Pancreas (tissue), 10 donors: ENCODE results near the gene MIER2. TPM values are rescaled to one million over a fixed set of nuclear protein-coding genes. Genes with fewer than 3 reads are reported as not detected.

Source experiments
- ATAC-seq, 4 donors: fragments of 200-7000 bp; cut with Tn5 transposase; one replicate each; pipeline versions ENCODE4 v1.8.0 to v1.9.1; 2020; ENCODE audit warnings: mild to moderate bottlenecking in 4 of 4, moderate library complexity in 4 of 4
- DNase-seq, 6 donors: peaks; one replicate each; pipeline ENCODE4 v3.0.0-alpha.2; 2020
- FAIRE-seq: peaks from 2 replicates; lab custom pipeline; 2012; peaks lifted over from hg19 to GRCh38; lab: Jason Lieb, UNC
- H3K27ac ChIP-seq, 4 donors: fragments of 200-600 bp; sonication (generic); 1 replicate in 3 of 4; 2 replicates in 1 of 4; pipeline versions ENCODE4 v1.5.0 to v1.8.0; 2020
- H3K27me3 ChIP-seq, 4 donors: fragments of 200-600 bp; one replicate each; pipeline ENCODE4 v1.8.0; 2021
- H3K36me3 ChIP-seq, 3 donors: fragments of 200-600 bp; sonication (generic) in 1 of 3; one replicate each; pipeline versions ENCODE4 v1.5.0 to v1.8.0; 2020 to 2021
- H3K4me1 ChIP-seq, 3 donors: fragments of 200-600 bp; one replicate each; pipeline ENCODE4 v1.8.0; 2021
- H3K4me3 ChIP-seq, 4 donors: fragments of 200-600 bp; sonication (generic) in 2 of 4; one replicate each; pipeline versions ENCODE4 v1.5.0 to v1.8.0; 2020 to 2021
- H3K9me3 ChIP-seq, 4 donors: fragments of 200-600 bp; one replicate each; pipeline ENCODE4 v1.8.0; 2021
- WGBS, 2 donors: extraction: QIAGEN DNeasy Blood & Tissue Kit; methylation state at CpG; one replicate each; pipeline ENCODE4 v1.1.7; 2013; 5-methylcytosine and 5-hydroxymethylcytosine counted together
- intact Hi-C, 3 donors: fragments of 100-400 bp; cut with DNase I; formaldehyde crosslinking; loops; one replicate each; pipeline versions ENCODE4 v1.11.1 to v1.14.2; 2022
- polyA plus RNA-seq, 2 donors: library from polyadenylated mRNA; stranded (reverse); fragments of 200-250 nt; gene quantifications; one replicate each; pipeline ENCODE4 v1.2.3, GENCODE V29; 2013
- total RNA-seq, 6 donors: library from RNA; stranded (reverse); fragmentation: NEBNext Ultra II Directional in 4 of 6; extraction: Animal tissue kit (Norgen Biotek cat#: 25700) in 4 of 6; gene quantifications; one replicate each; pipeline versions ENCODE4 v1.2.1 to v1.2.4, GENCODE V29; 2021 to 2023
- TF ChIP-seq, protein P1 (sequence below), 4 donors: fragments of 200-600 bp; sonication (generic) in 3 of 4; IDR thresholded peaks; one replicate each; pipeline versions ENCODE4 v1.5.0 to v1.8.0; 2021; ENCODE audit warnings: antibody characterized with exemption in 4 of 4
- donor health status: healthy with polysubstance abuse.
- donor health status: DM: no; HTN: no; CAD: no; lungs with moderate emphysema.
- donor health status: DM: no; HTN: no; CAD: no.
- donor health status: control.
- donor health status: control.
- donor health status: Bipolar disorder and iron deficiency.
- donor health status: DM: yes; HTN: yes; CAD: no.
- donor health status: DM: no; HTN: no; CAD: no.
- donor health status: DM: no; HTN: no; CAD: no.
- donor health status: DM: yes; HTN: yes; CAD: no.

The MIER2 gene
- total and polyA plus RNA-seq, 8 donors, result 6.9 to 20.1 (median 9.9) TPM

DNA sequence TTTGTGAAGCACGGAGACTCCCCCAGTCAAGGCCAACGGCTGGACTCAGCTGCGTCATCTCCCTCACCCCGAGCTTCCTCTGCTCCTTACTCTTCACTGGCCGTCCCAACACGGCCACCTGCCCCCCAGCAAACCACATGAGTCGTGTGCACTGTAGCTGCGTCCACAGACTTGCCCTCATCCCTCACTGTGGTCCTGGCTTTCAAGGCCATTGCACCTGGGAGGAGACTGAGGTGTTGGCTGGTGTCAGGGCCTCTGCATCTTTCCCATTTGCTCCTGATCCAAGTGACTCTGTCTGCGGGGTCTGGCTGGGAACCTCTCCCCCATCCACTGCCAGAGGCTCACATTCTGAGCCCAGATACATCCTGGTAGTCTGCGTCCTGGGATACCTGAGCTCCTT is 64.9 kb downstream of the MIER2 start:
- Histone ChIP-seq H3K4me1 (no peaks in the 10 kb centered on the region), H3K9me3 (no peaks in the 10 kb centered on the region), H3K36me3 (no peaks in the 10 kb centered on the region), H3K4me3 (no peak overlapping the region), H3K27ac (no peak overlapping the region), H3K27me3 (no peaks in the 10 kb centered on the region)
- WGBS, 2 donors, result 50 to 78% methylated on average over 10 of the region's 10 CpGs
- no peak for ATAC-seq
- no peak for FAIRE-seq
- TF ChIP-seq, protein P1, sequence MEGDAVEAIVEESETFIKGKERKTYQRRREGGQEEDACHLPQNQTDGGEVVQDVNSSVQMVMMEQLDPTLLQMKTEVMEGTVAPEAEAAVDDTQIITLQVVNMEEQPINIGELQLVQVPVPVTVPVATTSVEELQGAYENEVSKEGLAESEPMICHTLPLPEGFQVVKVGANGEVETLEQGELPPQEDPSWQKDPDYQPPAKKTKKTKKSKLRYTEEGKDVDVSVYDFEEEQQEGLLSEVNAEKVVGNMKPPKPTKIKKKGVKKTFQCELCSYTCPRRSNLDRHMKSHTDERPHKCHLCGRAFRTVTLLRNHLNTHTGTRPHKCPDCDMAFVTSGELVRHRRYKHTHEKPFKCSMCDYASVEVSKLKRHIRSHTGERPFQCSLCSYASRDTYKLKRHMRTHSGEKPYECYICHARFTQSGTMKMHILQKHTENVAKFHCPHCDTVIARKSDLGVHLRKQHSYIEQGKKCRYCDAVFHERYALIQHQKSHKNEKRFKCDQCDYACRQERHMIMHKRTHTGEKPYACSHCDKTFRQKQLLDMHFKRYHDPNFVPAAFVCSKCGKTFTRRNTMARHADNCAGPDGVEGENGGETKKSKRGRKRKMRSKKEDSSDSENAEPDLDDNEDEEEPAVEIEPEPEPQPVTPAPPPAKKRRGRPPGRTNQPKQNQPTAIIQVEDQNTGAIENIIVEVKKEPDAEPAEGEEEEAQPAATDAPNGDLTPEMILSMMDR (IDR thresholded peaks at IDR 0.05), result no peak
- DNase-seq, result no peak
- intact Hi-C loops, result no loop called here

DNA sequence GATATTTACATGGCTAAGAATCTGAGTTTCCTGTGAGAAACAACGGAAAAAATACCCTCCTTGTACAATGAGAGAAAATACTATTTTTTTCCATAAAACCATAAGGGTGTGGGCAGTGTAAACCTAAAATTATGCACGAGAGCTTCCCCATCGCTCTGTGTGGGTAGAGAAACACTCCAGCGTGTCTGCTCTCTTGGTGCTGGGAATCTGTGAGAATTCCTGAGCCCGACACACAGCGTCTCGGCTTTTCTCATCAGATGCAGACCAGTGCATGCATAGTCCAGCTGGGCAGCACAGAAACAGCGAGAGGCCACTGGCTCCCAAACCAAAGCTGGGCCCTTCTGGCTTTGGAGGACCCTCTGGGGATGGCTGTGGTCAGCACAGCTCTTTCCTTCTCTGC is 65.4 kb downstream of the MIER2 start:
- TF ChIP-seq, protein P1 (IDR thresholded peaks at IDR 0.05), result no peak
- ATAC-seq, result no peak
- Histone ChIP-seq H3K27ac (no peak overlapping the region), H3K4me1 (no peaks in the 10 kb centered on the region), H3K36me3 (no peaks in the 10 kb centered on the region), H3K9me3 (no peaks in the 10 kb centered on the region), H3K4me3 (no peak overlapping the region), H3K27me3 (no peaks in the 10 kb centered on the region)
- WGBS, 2 donors, result 71 to 87% methylated on average over 8 of the region's 8 CpGs
- no peak for FAIRE-seq
- no peak for DNase-seq
- intact Hi-C loops, result no loop called here

DNA sequence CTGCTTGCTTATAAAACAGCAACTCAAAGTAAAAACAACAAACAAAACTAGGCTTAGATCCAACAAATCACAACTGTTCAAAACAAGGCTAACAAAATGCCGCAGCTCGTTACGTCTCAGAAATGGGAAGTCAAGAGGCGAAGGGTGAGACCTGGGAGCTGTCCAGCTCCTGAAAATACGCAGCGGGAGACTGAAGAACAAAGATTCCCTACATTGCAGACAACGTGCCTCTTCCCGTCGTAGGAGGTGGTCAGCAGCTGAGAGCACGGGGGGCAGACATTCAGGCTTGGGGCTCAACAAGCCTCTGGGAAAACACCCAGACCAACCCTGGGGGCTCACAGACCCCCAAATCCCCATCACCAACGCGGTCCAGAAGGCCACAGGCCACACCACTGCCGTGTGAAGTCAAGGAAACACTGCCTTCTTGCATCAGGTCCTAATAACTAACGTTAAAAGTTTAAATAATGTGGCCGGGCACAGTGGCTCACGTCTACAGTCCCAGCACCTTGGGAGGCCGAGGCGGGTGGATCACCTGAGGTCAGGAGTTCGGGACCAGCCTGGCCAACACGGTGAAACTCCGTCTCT is 66.9 kb downstream of the MIER2 start:
- TF ChIP-seq, protein P1 (IDR thresholded peaks at IDR 0.05), result no peak
- DNase-seq (no peak), ATAC-seq (peak in 1 of 4 donors; percentile 45), FAIRE-seq (no peak)
- Histone ChIP-seq H3K4me3 (no peak overlapping the region), H3K36me3 (no peaks in the 10 kb centered on the region), H3K27ac (no peak overlapping the region), H3K9me3 (no peaks in the 10 kb centered on the region), H3K27me3 (no peaks in the 10 kb centered on the region), H3K4me1 (no peaks in the 10 kb centered on the region)
- intact Hi-C loops, result no loop called here
- 46 to 49% methylated on average over 21 of the region's 21 CpGs for WGBS, 2 donors

DNA sequence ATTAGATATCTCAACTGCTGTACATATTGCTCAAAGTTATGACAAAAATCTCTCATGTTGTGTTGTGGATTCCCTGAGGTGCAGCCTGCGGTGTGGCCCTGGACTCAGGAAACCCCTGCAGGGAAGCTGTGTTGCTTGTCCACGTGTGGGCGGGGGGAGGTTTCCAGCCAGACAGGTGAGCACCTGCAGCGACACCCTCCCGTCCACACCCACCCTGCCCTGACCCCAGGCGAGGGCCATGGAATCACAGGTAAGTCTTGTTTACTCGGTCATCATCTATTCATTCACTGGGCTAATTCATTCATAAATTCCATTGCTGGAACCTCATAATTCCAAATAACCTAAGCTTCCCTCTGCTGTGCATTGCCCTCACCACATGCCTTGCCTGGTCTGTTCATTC is 67.5 kb downstream of the MIER2 start:
- H3K9me3 ChIP-seq, result no peaks in the 10 kb centered on the region
- H3K27me3 ChIP-seq, result no peaks in the 10 kb centered on the region
- H3K4me3 ChIP-seq, result no peak overlapping the region
- TF ChIP-seq, protein P1 (IDR thresholded peaks at IDR 0.05), result no peak
- intact Hi-C loops, result no loop called here
- FAIRE-seq (no peak), ATAC-seq (no peak), DNase-seq (no peak)
- H3K27ac ChIP-seq, result no peak overlapping the region
- H3K36me3 ChIP-seq, result no peaks in the 10 kb centered on the region
- H3K4me1 ChIP-seq, result no peaks in the 10 kb centered on the region
- 63 to 64% methylated on average over 7 of the region's 7 CpGs for WGBS, 2 donors

DNA sequence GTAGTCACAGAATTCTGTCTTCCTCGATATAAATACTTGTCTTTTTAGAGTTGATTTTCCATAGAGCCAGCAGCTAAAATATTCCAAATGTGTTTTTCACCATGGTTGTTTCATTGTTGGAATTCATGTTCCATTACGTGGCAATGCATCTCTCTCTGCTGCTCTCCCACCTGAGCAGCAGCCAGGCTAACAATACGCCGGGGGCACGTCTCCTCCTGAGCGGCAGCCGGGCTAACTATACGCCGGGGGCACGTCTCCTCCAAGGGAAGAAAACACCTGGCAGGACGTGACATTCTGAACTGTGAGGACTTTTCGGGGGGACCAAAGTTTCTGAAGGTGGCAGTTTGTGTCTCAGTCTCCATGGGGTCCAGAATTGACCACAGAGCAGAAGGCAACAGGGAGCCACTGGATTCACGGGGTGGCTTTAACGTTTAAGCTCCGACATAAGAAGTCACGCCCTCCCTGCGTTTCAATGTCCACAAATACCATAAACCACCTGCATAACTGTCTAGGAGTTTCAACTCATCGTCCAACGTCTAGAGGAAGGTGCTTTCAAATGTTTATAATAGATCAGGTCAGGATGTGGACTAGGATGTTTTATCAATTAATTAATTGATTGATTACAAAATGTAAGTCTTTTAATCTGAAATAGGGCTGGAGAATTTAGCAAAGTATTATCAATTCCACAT is 68.5 kb downstream of the MIER2 start:
- H3K27me3 ChIP-seq, result no peaks in the 10 kb centered on the region
- no peak for ATAC-seq
- 60 to 75% methylated on average over 19 of the region's 19 CpGs for WGBS, 2 donors

More for the DNA sequence above, 68.5 kb downstream of the MIER2 start:
- H3K4me1 ChIP-seq, result no peaks in the 10 kb centered on the region
- no peaks in the 10 kb centered on the region for H3K9me3 ChIP-seq
- FAIRE-seq, result no peak
- H3K36me3 ChIP-seq, result no peaks in the 10 kb centered on the region
- TF ChIP-seq, protein P1 (IDR thresholded peaks at IDR 0.05), result no peak
- intact Hi-C loops, result no loop called here
- DNase-seq, result no peak
- H3K27ac ChIP-seq, result no peak overlapping the region
- no peak overlapping the region for H3K4me3 ChIP-seq
